ENCODE measurements around the gene ISYNA1.

- TF ChIP-seq CTCF (IDR thresholded peaks at IDR 0.05) (no peak), EP300 (IDR thresholded peaks at IDR 0.05) (no peak), POLR2AphosphoS5 (IDR thresholded peaks at IDR 0.05) (no peak), POLR2A (IDR thresholded peaks at IDR 0.05; ENCODE audit: low read depth) (no peak)
Observed at GRCh38 chr19:18466354-18466753, 28.4 kb upstream of the ISYNA1 start.

Measured in esophagus muscularis mucosa (tissue), 4 donors.